Duodenal mucosa (tissue), 2 donors: ENCODE measurements around the gene SH3GL3.

Experiments
- H3K27ac ChIP-seq: one replicate; pipeline ENCODE4 v1.7.0; 2013; ENCODE audit warnings: low read depth, low read length
- H3K27me3 ChIP-seq, 2 donors: one replicate each; pipeline ENCODE4 v1.7.0; 2013; ENCODE audit warnings: low read length in 2 of 2, control low read depth in 1 of 2; ENCODE audit not compliant: insufficient read depth in 2 of 2, control insufficient read depth in 1 of 2
- H3K36me3 ChIP-seq, 2 donors: one replicate each; pipeline ENCODE4 v1.7.0; 2013; ENCODE audit warnings: low read length in 2 of 2, control low read depth in 1 of 2; ENCODE audit not compliant: insufficient read depth in 2 of 2, control insufficient read depth in 1 of 2
- H3K4me1 ChIP-seq, 2 donors: one replicate each; pipeline ENCODE4 v1.7.0; 2013; ENCODE audit warnings: low read length in 2 of 2, control low read depth in 1 of 2; ENCODE audit not compliant: insufficient read depth in 2 of 2, control insufficient read depth in 1 of 2
- H3K4me3 ChIP-seq, 2 donors: one replicate each; pipeline ENCODE4 v1.7.0; 2013; ENCODE audit warnings: low read length in 2 of 2, low read depth in 1 of 2
- H3K9ac ChIP-seq, 2 donors: one replicate each; pipeline ENCODE4 v1.7.0; 2013; ENCODE audit warnings: low read length in 2 of 2, low read depth in 1 of 2
- H3K9me3 ChIP-seq, 2 donors: one replicate each; pipeline ENCODE4 v1.7.0; 2013; ENCODE audit warnings: low read length in 2 of 2, control low read depth in 1 of 2; ENCODE audit not compliant: control insufficient read depth in 1 of 2

SH3GL3 gene

GRCh38 chr15:83654379-83655236, 207.5 kb downstream of the SH3GL3 start:
- peak overlapping the region in 1 of 2 donors; percentile 40 for H3K4me3 ChIP-seq
- no peak overlapping the region for H3K27ac ChIP-seq
- no peaks in the 10 kb centered on the region for H3K9me3 ChIP-seq
- peaks cover 7 to 8% of the 10 kb centered on the region in 2 donors for H3K27me3 ChIP-seq
- H3K4me1 ChIP-seq: no peaks in the 10 kb centered on the region
- H3K9ac ChIP-seq: no peak overlapping the region
- H3K36me3 ChIP-seq: no peaks in the 10 kb centered on the region

GRCh38 chr15:83655237-83655616, 208.1 kb downstream of the SH3GL3 start:
- H3K9ac ChIP-seq: no peak overlapping the region
- H3K27me3 ChIP-seq: peaks cover 5 to 8% of the 10 kb centered on the region in 2 donors
- no peaks in the 10 kb centered on the region for H3K4me1 ChIP-seq
- no peaks in the 10 kb centered on the region for H3K9me3 ChIP-seq
- H3K4me3 ChIP-seq: no peak overlapping the region
- H3K36me3 ChIP-seq: no peaks in the 10 kb centered on the region
- no peak overlapping the region for H3K27ac ChIP-seq

- Histone ChIP-seq H3K27ac (no peak overlapping the region), H3K9ac (no peak overlapping the region), H3K4me3 (no peak overlapping the region), H3K9me3 (no peaks in the 10 kb centered on the region), H3K36me3 (no peaks in the 10 kb centered on the region), H3K4me1 (no peaks in the 10 kb centered on the region), H3K27me3 (peaks cover 5 to 8% of the 10 kb centered on the region in 2 donors)
Measured at GRCh38 chr15:83656192-83656591, 209.1 kb downstream of the SH3GL3 start.

GRCh38 chr15:83656943-83657528, 209.9 kb downstream of the SH3GL3 start:
- no peak overlapping the region for H3K27ac ChIP-seq
- H3K4me1 ChIP-seq: no peaks in the 10 kb centered on the region
- H3K4me3 ChIP-seq: no peak overlapping the region
- H3K36me3 ChIP-seq: no peaks in the 10 kb centered on the region
- no peaks in the 10 kb centered on the region for H3K9me3 ChIP-seq
- H3K27me3 ChIP-seq: peaks cover 5 to 8% of the 10 kb centered on the region in 2 donors
- H3K9ac ChIP-seq: no peak overlapping the region

- H3K27me3 ChIP-seq: peaks cover 5 to 8% of the 10 kb centered on the region in 2 donors
- H3K9me3 ChIP-seq: no peaks in the 10 kb centered on the region
- H3K36me3 ChIP-seq: no peaks in the 10 kb centered on the region
- H3K4me1 ChIP-seq: no peaks in the 10 kb centered on the region
- H3K4me3 ChIP-seq: no peak overlapping the region
- no peak overlapping the region for H3K9ac ChIP-seq
- H3K27ac ChIP-seq: no peak overlapping the region
Measured at GRCh38 chr15:83657549-83657948, 210.4 kb downstream of the SH3GL3 start.

GRCh38 chr15:83658430-83659416, 211.6 kb downstream of the SH3GL3 start:
- Histone ChIP-seq H3K27ac (no peak overlapping the region), H3K9ac (no peak overlapping the region), H3K4me3 (no peak overlapping the region)

GRCh38 chr15:83659417-83659812, 212.3 kb downstream of the SH3GL3 start:
- Histone ChIP-seq H3K9ac (no peak overlapping the region), H3K9me3 (no peaks in the 10 kb centered on the region), H3K27ac (no peak overlapping the region), H3K4me3 (no peak overlapping the region), H3K27me3 (peaks cover 0 to 8% of the 10 kb centered on the region in 2 donors), H3K4me1 (no peaks in the 10 kb centered on the region), H3K36me3 (no peaks in the 10 kb centered on the region)

More at GRCh38 chr15:83658430-83659416, 211.6 kb downstream of the SH3GL3 start:
- H3K27me3 ChIP-seq: peaks cover 0 to 8% of the 10 kb centered on the region in 2 donors
- no peaks in the 10 kb centered on the region for H3K9me3 ChIP-seq
- no peaks in the 10 kb centered on the region for H3K4me1 ChIP-seq
- no peaks in the 10 kb centered on the region for H3K36me3 ChIP-seq

GRCh38 chr15:83665480-83665879, 218.3 kb downstream of the SH3GL3 start:
- H3K4me1 ChIP-seq: no peaks in the 10 kb centered on the region
- H3K4me3 ChIP-seq: no peak overlapping the region
- no peaks in the 10 kb centered on the region for H3K27me3 ChIP-seq
- no peaks in the 10 kb centered on the region for H3K36me3 ChIP-seq
- no peak overlapping the region for H3K27ac ChIP-seq
- no peak overlapping the region for H3K9ac ChIP-seq
- H3K9me3 ChIP-seq: no peaks in the 10 kb centered on the region
